ENCODE results near the gene DUSP19. TPM values are rescaled to one million over a fixed set of nuclear protein-coding genes. Genes with fewer than 3 reads are reported as not detected.
A peak's percentile ranks its signal among the peaks of the same experiment; 100 is the strongest.
"Not testable (repeated sequence)": the region's sequence is repeated elsewhere in the genome, so short reads cannot be mapped to it uniquely, and the experiment has no call there.

The DUSP19 gene
- total and polyA plus RNA-seq, 2 of the 13 experiments (the other 11 are each of a cell fraction or from before 2014, with no cell fraction given) = 1.3 to 1.9 TPM

- TF ChIP-seq ZFX (CRISPR knock-in tag; IDR thresholded peaks at IDR 0.05; ENCODE audit: low read depth) (peak; percentile 77), STAG1 (CRISPR knock-in tag; IDR thresholded peaks at IDR 0.05) (peak; percentile 50), BORCS8-MEF2B (CRISPR knock-in tag; IDR thresholded peaks at IDR 0.05) (no peak)
- TF ChIP-seq, protein P1, sequence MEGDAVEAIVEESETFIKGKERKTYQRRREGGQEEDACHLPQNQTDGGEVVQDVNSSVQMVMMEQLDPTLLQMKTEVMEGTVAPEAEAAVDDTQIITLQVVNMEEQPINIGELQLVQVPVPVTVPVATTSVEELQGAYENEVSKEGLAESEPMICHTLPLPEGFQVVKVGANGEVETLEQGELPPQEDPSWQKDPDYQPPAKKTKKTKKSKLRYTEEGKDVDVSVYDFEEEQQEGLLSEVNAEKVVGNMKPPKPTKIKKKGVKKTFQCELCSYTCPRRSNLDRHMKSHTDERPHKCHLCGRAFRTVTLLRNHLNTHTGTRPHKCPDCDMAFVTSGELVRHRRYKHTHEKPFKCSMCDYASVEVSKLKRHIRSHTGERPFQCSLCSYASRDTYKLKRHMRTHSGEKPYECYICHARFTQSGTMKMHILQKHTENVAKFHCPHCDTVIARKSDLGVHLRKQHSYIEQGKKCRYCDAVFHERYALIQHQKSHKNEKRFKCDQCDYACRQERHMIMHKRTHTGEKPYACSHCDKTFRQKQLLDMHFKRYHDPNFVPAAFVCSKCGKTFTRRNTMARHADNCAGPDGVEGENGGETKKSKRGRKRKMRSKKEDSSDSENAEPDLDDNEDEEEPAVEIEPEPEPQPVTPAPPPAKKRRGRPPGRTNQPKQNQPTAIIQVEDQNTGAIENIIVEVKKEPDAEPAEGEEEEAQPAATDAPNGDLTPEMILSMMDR (CRISPR knock-in tag; IDR thresholded peaks at IDR 0.05) = peak; percentile 79
- TF ChIP-seq, protein P2, sequence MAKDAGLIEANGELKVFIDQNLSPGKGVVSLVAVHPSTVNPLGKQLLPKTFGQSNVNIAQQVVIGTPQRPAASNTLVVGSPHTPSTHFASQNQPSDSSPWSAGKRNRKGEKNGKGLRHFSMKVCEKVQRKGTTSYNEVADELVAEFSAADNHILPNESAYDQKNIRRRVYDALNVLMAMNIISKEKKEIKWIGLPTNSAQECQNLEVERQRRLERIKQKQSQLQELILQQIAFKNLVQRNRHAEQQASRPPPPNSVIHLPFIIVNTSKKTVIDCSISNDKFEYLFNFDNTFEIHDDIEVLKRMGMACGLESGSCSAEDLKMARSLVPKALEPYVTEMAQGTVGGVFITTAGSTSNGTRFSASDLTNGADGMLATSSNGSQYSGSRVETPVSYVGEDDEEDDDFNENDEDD (CRISPR knock-in tag; IDR thresholded peaks at IDR 0.05; ENCODE audit: borderline replicate concordance) = no peak
Measured at GRCh38 chr2:183038341-183039300, 39.9 kb upstream of the DUSP19 start, which contains the start of gene NCKAP1 (continued).

- Histone ChIP-seq H3K27me3 (ENCODE audit: control insufficient read depth in 1 of 2, insufficient read depth in 2 of 2, low read length in 2 of 2) (peaks cover 2 to 13% of the 10 kb centered on the region in 2 experiments; a peak in 3 of 5 replicates), H3K9me3 (ENCODE audit: low read length) (no peaks in the 10 kb centered on the region), H3K27ac (ENCODE audit: extremely low read length, insufficient read depth, low read length) (no peak overlapping the region), H3K79me2 (ENCODE audit: insufficient read depth, low read length) (peaks cover 19% of the 10 kb centered on the region), H4K20me1 (ENCODE audit: insufficient read depth, low read length) (peaks cover 18% of the 10 kb centered on the region), H3K9ac (ENCODE audit: insufficient read depth, low read depth, low read length) (no peak overlapping the region), H3K4me1 (ENCODE audit: insufficient read depth, low read length) (peaks cover 18% of the 10 kb centered on the region), H3K4me2 (ENCODE audit: low read depth, low read length) (no peak overlapping the region), H3K36me3 (replicated peaks in 1 of 2; ENCODE audit: control insufficient read depth in 1 of 2, insufficient read depth in 2 of 2, low read length in 2 of 2) (no peaks in the 10 kb centered on the region), H2AFZ (ENCODE audit: low read length) (no peak overlapping the region), H3K4me3 (replicated peaks in 1 of 3; ENCODE audit: insufficient read depth in 1 of 3, low read depth in 2 of 3, low read length in 3 of 3) (no peak overlapping the region)
- in situ Hi-C loops (cut with HindIII; ENCODE audit: extremely low pct_ligation_motif_present, low pct_unique_long_range_greater_than_20kb) = no loop called here
- TF ChIP-seq, protein P3, sequence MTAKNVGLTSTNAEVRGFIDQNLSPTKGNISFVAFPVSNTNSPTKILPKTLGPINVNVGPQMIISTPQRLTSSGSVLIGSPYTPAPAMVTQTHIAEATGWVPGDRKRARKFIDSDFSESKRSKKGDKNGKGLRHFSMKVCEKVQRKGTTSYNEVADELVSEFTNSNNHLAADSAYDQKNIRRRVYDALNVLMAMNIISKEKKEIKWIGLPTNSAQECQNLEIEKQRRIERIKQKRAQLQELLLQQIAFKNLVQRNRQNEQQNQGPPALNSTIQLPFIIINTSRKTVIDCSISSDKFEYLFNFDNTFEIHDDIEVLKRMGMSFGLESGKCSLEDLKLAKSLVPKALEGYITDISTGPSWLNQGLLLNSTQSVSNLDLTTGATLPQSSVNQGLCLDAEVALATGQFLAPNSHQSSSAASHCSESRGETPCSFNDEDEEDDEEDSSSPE (CRISPR knock-in tag; IDR thresholded peaks at IDR 0.05) = no peak
- TF ChIP-seq GRHL1 (CRISPR knock-in tag; conservative IDR thresholded peaks at IDR 0.05) (no peak), FOXC1 (CRISPR knock-in tag; IDR thresholded peaks at IDR 0.05; ENCODE audit: borderline replicate concordance) (no peak)
- BruUV-seq (replicated peaks) = no TSS peak
- DNase-seq (ENCODE audit: low spot score) (no peak), ATAC-seq (no peak), FAIRE-seq (no peak)
- CTCF ChIA-PET (ENCODE audit: low intra/inter-chr PET ratio, low total read pairs) = no interaction called here
- intact Hi-C loops (cut with micrococcal nuclease; ENCODE audit: unreplicated experiment) = no loop called here
- POLR2A ChIA-PET = no interaction called here
- WGBS (ENCODE audit: low lambda C conversion rate) = 59% methylated on average over 2 of the region's 2 CpGs
Measured at GRCh38 chr2:183040604-183041003, 37.9 kb upstream of the DUSP19 start.

GRCh38 chr2:183043580-183043979 lies 35.0 kb upstream of the DUSP19 start:
- intact Hi-C loops (cut with micrococcal nuclease; ENCODE audit: unreplicated experiment); POLR2A ChIA-PET; H3K79me2 ChIP-seq (ENCODE audit: insufficient read depth, low read length); DNase-seq (ENCODE audit: low spot score); in situ Hi-C loops (cut with HindIII; ENCODE audit: extremely low pct_ligation_motif_present, low pct_unique_long_range_greater_than_20kb); H3K27ac ChIP-seq (ENCODE audit: extremely low read length, insufficient read depth, low read length); H3K4me2 ChIP-seq (ENCODE audit: low read depth, low read length); H3K9me3 ChIP-seq (ENCODE audit: low read length); CTCF ChIA-PET (ENCODE audit: low intra/inter-chr PET ratio, low total read pairs); H3K36me3 ChIP-seq (replicated peaks in 1 of 2; ENCODE audit: control insufficient read depth in 1 of 2, insufficient read depth in 2 of 2, low read length in 2 of 2); H3K4me3 ChIP-seq (replicated peaks in 1 of 3; ENCODE audit: insufficient read depth in 1 of 3, low read depth in 2 of 3, low read length in 3 of 3); BruUV-seq (replicated peaks); H3K9ac ChIP-seq (ENCODE audit: insufficient read depth, low read depth, low read length); FAIRE-seq; ATAC-seq; H4K20me1 ChIP-seq (ENCODE audit: insufficient read depth, low read length); H2AFZ ChIP-seq (ENCODE audit: low read length): not testable (repeated sequence)
- Histone ChIP-seq H3K4me1 (ENCODE audit: insufficient read depth, low read length) (peaks cover 26% of the 10 kb centered on the region), H3K27me3 (ENCODE audit: control insufficient read depth in 1 of 2, insufficient read depth in 2 of 2, low read length in 2 of 2) (peaks cover 2 to 13% of the 10 kb centered on the region in 2 experiments; a peak in 3 of 5 replicates)
- WGBS (ENCODE audit: low lambda C conversion rate) = 54% methylated on average over 8 of the region's 8 CpGs
